Measurements from ENCODE around the gene PSG2.

- TF ChIP-seq POLR2AphosphoS5 (IDR thresholded peaks at IDR 0.05; ENCODE audit: low read depth, low read length) (no peak), TAF1 (IDR thresholded peaks at IDR 0.05; ENCODE audit: borderline replicate concordance, insufficient read depth, low read length) (no peak), SIN3A (IDR thresholded peaks at IDR 0.05; ENCODE audit: borderline replicate concordance, insufficient read depth, low read length) (no peak), REST (IDR thresholded peaks at IDR 0.05; ENCODE audit: insufficient read depth in 1 of 2, low read depth in 2 of 2, low read length in 2 of 2) (no peak), FOXP2 (optimal IDR thresholded peaks at IDR 0.05; ENCODE audit: borderline replicate concordance, extremely low read depth, extremely low read length, insufficient read depth) (no peak)
These were observed 44.2 kb upstream of the PSG2 start for GRCh38 chr19:43126720-43127119.

Data from PFSK-1 (cell line).